Endometrial microvascular endothelial cells (primary cell): ENCODE data around the gene ZNF385B. TPM values are rescaled to one million over a fixed set of nuclear protein-coding genes. Genes with fewer than 3 reads are reported as not detected.

Source experiments
- in situ Hi-C: cut with HindIII; loops from 2 replicates; pipeline ENCODE4 v1.10.0; 2017; ENCODE audit warnings: low sequenced_read_pairs, low pct_unique_long_range_greater_than_20kb; ENCODE audit errors: inconsistent ontology term
- total RNA-seq: library from RNA; depleted of rRNA; stranded (reverse); fragments of >200 nt; gene quantifications from one replicate; pipeline ENCODE4 v1.2.3, GENCODE V29; 2015; ENCODE audit errors: inconsistent ontology term

Gene ZNF385B
- total RNA-seq, 1 donor from 2014 or later, result not detected

DNA sequence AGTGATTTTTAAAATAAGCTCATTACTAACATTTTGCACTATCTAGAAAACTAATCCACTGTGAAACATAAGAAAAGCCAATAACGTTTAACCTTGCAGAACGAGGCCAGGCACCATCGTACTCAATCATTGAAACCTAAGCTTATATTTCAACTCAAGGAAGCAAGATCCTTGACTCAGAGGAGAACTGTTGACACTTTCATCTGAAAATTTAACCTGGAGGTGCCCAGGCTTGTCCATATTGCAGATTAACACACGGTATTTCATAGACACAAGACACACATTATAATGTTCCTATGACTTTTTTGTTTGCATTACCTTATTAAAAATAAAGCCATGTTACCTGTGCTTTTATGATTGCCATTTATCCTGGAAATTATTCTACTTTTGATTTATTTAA, 89.6 kb downstream of the ZNF385B start:
- in situ Hi-C loops, result no loop called here

DNA sequence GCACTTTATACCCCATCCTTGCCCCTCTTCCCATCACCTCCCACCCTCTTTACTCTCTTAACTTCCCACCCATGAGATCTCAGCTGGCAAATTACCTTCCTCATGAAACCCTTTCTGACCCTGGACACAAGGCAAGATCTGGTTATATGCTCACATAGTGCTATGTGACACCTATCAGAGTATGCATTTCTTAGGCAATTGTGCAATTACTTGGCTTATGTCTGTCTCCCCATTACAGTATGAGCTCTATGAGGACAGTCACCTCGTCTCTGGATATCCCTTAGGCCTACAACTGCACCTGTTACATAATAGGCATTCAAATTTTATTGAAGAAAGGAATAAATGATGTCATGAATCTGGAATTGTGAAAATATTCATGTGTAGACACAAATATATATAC, 91.4 kb downstream of the ZNF385B start:
- in situ Hi-C loops, result no loop called here

DNA sequence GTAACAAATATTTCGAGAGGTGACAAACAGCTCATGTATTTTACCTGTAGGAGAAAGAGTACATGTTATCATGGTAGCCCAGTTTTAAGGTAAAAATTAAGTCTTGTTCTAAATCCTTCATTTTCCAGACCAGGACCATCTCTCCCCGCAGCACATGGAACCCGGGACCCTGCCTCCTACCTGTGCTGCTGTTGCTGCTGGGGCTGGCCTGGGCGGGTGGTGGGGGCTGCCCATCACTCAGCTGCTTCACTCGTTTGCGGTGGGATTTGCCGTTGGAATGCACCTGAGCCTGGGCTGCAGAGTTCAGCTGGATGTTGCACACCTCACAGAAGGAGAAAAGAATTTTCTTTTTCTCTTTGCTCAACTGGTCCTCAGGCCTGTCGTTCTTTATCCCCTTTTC, 92.1 kb downstream of the ZNF385B start:
- in situ Hi-C loops, result no loop called here

DNA sequence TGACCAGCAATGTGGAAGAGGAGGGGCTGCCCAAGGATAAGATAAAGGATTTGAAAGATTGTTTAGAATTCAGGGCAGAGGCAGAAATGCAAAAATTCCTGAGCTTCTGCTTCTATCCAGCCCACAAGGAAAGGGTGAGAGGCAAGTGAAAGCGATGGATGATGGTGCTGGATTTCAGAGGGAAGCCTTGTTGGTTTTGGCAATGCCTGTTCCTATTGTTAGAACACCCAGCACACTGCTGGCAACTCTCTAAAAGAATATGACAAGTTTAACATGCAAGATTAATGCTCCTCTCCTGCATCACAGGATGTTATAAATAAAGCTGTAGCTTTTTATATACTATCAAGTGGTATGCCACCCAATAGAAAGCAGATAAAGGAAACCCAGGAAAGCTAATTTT, 92.6 kb downstream of the ZNF385B start:
- in situ Hi-C loops, result no loop called here

DNA sequence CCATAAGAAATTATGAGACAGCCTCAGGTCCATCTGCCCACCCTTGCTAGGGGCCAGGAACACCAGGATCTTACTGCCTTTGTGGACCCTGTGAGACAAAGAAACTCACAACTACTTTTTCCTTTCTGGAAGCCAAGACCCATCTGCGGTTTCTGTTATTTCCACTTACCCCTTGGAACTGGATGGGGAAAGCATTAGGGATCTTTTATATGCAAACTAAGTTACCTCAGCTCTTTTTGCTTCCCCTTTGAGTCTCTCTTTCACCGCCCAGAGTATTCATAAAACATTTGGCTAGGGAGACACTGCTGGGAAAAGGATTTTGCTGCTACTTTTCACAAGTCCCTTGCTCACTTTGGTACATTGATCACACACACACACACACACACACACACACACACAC, 95.7 kb downstream of the ZNF385B start:
- in situ Hi-C loops, result no loop called here

DNA sequence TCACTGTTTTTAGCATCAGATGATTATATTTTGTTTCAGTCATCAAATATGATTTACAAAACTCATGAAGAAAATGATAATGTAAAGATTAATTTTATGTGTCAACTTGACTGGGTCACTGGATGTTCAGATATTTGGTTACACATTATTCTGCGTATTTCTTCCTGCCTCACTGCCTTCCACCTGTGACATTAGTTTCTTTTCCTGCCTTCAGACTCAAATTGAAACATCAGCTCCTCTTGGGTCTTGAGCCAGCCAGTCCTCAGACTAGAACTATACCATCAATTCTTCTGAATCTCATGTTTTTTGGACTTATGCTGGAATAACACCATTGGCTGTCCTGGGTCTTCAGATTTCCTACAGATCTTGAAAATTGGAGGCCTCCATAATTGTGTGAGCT, 96.7 kb downstream of the ZNF385B start:
- in situ Hi-C loops, result no loop called here

DNA sequence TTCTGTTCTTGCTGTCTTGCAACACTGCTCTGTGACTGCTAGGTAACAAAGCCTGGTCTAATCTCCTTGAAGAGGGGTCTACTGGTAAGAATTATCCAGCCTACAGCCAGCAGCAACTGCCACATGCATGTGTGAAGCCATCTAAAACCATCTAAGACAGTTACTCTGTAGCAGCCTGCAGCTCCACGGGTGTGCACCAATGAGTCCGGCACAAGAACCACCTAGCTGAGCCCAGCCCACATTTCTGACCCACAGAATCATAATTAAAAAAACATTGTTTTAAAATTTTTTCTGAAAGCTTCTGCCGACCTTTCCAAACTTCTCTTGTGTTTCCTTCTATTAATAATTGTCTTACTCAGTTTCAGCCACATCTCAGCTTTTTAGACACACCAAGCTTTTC, 102.8 kb downstream of the ZNF385B start:
- in situ Hi-C loops, result no loop called here

DNA sequence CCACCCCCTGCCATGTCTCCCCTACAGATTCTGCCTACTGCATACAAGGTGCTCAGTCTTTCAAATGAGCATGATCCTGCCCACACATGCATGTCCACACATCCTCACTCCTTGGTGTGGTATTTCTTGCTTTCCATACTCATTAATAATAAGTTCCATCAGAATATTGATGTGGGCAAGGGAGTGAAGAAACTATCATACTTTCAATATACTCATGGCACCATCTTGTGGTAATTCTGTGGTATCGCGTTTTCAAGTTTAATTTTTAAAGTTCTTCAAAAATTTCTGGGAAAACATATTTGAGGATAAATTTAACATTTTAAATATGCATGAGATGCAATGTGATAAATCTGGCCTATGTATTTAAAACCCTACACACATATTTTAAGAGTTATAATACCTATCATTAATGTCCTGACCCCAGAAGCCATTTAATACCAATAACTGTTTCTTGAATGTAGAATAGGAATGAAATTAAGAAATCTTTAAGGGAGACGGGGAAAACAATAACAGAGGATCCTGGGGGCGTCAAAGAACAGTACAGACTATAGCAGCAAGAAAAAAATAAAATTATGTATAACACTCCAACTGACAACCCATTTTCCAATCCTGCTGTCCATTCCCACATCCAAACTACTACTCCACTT, 110.1 kb downstream of the ZNF385B start:
- in situ Hi-C loops, result no loop called here

DNA sequence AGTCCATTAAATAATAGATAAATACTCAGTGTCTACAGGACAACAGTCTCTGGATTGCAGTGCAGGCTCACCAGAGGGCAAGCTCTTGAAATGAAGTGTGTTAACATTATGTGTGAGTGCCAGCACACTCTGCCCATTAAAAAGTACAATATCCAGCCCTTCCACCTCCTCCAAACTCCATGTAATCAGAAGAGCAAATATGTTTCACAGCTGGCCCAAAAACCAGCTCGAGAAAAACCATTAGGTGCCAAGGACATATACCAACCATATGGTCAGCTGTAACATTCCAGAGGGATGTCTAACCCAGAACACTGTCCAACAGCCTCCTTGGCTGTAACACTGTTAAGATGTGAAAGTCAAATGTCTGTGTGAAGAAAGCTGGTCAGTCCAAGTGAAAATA, 112.2 kb downstream of the ZNF385B start:
- in situ Hi-C loops, result no loop called here

DNA sequence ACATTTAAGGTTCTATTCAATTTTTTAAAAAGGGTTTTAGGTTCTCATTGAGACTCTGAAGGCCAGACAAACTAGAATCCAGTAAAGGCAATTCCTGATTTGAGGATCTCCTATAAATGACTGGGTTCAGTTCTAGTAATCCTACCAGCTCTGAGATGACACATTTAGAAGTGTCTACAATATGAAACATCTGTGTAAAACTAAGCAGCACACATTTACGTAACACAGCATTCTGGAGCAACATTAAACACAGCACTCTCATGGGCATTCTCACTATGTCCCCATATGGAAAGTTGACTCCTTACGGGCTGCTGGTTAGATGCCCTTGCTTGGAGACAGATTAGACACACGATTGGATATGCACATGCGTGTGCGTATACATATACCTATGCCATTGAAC, 114.4 kb downstream of the ZNF385B start:
- in situ Hi-C loops, result no loop called here

DNA sequence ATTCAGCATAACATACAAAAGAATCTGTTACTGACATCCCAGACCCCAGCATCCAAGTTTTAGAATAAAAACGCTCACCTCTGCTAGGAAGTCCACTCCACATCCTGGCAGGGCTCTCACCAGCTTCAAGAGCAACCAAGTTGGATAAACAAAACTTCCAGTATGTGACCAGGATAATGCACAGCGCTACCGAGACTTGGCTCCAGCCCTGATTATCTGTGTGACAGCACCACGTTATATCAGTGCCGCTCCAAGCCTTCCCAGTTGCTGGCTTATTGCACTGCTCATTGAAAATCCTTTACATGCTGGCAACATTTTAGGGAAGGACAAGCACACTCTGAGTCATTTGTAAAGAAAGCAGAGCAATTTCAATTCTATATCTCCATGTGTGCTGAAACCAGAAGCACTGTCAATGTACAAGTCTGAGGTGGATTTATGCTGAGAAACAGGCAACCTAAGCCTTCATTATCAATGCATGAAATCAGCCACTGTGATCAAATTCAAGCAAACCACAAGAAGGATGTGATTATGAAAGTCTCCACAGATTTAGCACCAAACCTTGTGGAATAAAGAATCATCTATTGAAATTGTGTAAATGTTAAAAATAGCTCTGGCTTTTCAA, 115.7 kb downstream of the ZNF385B start:
- in situ Hi-C loops, result no loop called here

DNA sequence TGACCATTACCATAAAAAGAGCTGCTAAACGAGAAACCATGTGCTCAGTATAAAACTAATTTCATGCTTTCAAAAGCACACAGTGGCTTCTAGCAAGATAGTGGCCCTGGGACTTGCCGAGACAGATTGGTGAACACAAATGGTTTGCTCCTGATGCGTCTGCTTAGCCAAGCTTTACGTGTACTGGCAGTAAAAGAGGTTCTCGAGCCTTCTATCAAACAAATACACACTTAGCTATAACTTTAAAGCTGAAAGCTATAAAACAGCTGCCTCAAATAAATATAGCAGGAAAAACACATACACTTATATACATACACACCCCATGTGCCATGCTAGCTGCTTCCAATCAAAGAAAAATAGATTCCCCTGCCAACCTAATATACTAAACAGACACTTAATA, 117.0 kb downstream of the ZNF385B start:
- in situ Hi-C loops, result no loop called here

DNA sequence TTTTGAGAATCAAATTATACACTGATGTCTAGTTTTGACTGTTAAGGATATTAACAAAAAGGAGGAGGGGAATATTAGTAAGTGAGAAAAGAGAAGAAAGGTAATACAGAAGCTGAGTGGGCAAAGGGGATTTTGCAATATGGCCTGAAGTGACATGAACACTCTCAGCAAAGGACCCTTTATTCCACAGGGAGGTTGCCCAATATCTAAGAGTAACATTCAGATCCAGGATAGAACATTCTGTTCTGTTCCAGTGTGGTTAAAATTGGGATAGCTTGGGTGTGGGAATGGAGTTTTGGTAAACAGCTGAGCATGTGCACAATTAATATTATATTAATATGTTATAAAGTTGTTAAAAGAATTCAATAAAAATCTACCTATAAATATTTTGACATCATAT, 120.1 kb downstream of the ZNF385B start:
- in situ Hi-C loops, result no loop called here

DNA sequence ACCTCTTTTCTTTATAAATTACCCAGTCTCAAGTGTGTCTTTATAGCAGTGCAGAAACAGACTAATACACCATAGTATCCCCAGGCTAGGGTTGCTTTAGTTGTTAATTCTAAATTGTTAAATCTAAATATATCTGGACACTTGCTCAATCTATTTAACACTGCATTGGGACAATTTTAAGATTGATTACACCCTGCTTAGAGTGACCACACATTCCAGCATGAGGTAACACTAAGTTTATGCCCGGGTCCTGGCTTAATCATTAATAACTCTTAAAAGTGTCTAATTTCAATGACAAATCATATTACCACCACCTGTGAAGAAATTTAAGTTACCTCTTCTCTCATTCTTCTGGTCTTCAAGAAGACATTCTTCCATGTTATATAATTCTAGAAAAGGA, 131.4 kb downstream of the ZNF385B start:
- in situ Hi-C loops, result no loop called here

DNA sequence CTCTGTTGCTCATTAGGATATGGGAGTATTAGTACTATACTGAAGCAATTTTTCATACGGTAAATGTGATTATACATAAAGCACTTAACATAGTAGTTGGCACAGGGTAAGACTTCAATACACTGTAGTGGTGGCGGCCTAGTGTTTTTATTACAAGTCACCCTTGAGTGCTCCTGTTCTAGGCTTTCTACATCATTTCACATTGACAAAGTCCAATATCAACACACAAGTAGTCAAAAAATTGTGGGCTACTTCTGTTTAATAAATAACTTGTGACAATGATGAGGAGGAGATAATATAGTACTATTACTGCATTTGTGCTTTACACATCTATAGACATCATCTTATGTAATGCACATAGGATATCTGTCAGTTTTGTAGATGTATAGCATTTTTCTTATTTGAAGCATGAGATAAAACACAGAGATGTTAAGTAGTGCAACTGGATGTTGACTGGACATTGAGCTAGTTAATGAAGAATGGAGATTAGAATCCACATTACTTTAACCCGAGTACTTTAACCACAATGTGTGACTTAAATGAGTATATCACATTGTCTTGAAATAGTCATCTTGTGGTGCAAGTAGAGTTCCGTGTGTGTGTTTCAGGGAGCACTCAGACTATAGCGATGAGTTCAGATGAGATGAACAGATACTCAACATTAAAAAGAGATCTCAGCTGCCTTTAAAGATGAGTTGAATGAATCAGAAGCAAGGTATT, 134.8 kb downstream of the ZNF385B start:
- in situ Hi-C loops, result no loop called here

DNA sequence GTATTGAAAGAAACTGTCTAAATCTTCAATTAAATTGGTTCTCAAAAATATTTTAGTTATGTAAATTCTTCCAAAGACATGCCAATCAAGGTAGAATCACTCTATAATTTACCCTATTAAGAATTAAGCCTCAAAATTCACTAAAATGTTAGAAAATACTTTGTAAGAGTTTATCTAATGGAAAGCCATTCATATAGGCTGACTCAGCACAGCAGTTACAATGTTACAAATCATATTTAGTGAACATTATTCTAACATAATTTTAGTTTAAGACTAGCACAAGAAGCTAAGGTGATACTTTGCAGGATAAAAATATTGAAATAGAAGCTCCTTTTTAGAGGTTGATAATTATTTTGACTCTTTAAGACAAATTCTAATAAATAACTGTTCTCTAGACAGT, 137.0 kb downstream of the ZNF385B start:
- in situ Hi-C loops, result no loop called here

DNA sequence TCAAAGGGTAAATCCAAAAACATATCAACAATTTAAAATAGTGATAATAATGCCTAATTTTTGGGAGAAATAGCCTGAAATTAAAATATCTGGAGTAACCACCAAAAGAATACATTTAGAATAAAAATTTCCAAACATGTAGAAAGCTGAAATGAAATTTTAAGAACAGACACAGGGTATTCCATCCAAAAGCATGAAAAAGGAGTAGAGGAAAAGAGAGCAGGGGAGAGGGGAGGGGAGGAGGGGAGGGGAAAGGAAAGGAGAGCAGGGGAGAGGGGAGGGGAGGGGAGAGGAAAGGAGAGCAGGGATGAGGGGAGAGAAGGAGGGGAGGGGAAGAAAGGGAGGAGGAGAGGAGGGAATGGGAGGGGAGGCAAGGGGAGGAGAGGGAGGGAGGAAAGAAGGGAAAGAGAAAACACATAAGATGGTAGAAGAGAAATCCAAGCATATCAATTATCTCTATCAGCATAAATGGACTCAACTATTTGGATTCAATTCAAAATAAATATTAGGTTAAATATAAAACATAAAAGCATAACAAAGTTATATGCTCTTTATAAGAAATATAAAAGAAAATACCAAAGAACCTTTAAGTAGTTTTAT, 141.1 kb downstream of the ZNF385B start:
- in situ Hi-C loops, result no loop called here

DNA sequence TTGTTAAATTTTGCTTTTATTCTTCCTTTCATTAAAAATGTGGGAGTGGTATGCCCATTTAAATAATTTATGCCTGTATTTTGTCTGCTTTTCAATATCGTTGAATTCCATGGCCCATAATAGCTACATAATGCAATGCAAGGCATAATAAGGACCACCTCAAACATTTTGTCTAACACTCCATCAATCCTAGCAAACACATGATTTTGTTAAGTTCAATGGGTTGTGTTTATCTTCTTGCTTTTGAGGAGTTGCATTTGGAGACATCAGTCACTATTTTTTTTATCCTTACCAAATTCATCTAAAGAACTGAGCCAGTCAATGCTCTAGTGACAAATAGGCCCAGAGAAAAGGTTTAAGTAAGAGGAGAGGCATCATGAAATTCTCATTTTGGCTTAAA, 145.5 kb downstream of the ZNF385B start:
- in situ Hi-C loops, result no loop called here

DNA sequence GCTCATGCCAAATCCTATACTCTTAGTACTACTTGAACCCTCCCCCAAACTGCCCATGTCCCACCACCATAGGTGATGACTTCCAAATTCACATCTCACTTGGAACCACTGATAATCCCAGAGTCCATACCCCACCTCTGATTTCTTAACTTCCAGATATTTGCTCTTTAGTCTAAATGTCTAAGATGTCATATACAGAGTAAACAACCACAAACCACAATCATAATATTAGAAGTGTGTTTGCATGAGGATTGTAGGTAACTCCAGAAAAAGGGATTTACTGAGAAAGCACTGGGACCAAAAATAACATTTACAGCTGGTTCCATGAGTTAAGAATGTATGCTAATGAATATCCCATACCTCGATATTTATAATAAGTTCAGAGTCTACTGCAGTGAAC, 146.2 kb downstream of the ZNF385B start:
- in situ Hi-C loops, result no loop called here

DNA sequence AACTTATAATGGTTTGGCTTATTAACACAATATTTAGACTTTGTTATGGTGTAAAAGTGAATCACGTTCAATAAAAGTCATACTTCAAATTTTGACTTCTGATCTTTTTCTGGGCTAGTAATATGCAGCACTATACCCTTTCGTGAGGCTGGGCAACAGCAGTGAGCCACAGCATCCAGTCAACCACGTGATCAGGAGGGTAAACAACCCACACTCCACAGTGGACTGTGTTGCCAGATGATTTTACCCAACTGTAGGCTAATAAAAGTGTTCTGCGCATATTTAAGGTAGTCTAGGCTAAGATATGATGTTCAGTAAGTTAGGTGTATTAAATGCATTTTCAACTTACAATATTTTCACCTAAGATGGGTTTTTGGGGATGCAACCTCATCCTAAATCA, 148.6 kb downstream of the ZNF385B start:
- in situ Hi-C loops, result no loop called here
